Thoracic aorta (tissue), 2 donors: ENCODE results near the gene OXT. TPM values are rescaled to one million over a fixed set of nuclear protein-coding genes. Genes with fewer than 3 reads are reported as not detected.

Experiments
- ATAC-seq: fragments of 150-250 bp; one replicate; pipeline ENCODE4 v1.8.0; 2017; ENCODE audit warnings: low read depth; ENCODE audit not compliant: insufficient number of reproducible peaks, low FRiP score
- DNase-seq: peaks from one replicate; pipeline ENCODE4 v3.0.0-alpha.2; 2020; ENCODE audit warnings: low spot score
- H3K27ac ChIP-seq, 2 donors: fragments of 200-600 bp; sonication (generic); 1 replicate in 1 of 2; 2 replicates in 1 of 2; pipeline ENCODE4 v1.5.1; 2016; ENCODE audit warnings: mild to moderate bottlenecking in 2 of 2, moderate library complexity in 2 of 2
- H3K27me3 ChIP-seq: fragments of 200-600 bp; sonication (generic); replicated peaks from 2 replicates; pipeline ENCODE4 v1.6.0; 2016; ENCODE audit warnings: mild to moderate bottlenecking; ENCODE audit not compliant: insufficient read depth
- H3K36me3 ChIP-seq: fragments of 200-600 bp; sonication (generic); one replicate; pipeline ENCODE4 v1.5.1; 2016
- H3K4me1 ChIP-seq, 2 donors: fragments of 200-600 bp; sonication (generic); 1 replicate in 1 of 2; 2 replicates in 1 of 2; pipeline versions ENCODE4 v1.5.1 to v1.6.0; 2016; ENCODE audit warnings: low read depth in 2 of 2, mild to moderate bottlenecking in 1 of 2; ENCODE audit not compliant: control insufficient read depth in 1 of 2
- H3K4me3 ChIP-seq: fragments of 200-600 bp; sonication (generic); 2 replicates; pipeline ENCODE4 v1.5.1; 2016; ENCODE audit warnings: mild to moderate bottlenecking
- H3K9me3 ChIP-seq: fragments of 200-600 bp; sonication (generic); 2 replicates; pipeline ENCODE4 v1.5.1; 2016
- total RNA-seq, 2 donors: library from RNA; depleted of rRNA; stranded (reverse); fragments of >200 nt; gene quantifications; one replicate each; pipeline versions ENCODE4 v1.1.0 to v1.2.3, GENCODE V29; 2016
- TF ChIP-seq, protein P1 (sequence below): fragments of 200-600 bp; sonication (generic); IDR thresholded peaks from one replicate; pipeline ENCODE4 v1.5.1; 2019; ENCODE audit warnings: antibody characterized with exemption

Gene OXT
- total RNA-seq, 2 donors from 2014 or later: not detected

DNA sequence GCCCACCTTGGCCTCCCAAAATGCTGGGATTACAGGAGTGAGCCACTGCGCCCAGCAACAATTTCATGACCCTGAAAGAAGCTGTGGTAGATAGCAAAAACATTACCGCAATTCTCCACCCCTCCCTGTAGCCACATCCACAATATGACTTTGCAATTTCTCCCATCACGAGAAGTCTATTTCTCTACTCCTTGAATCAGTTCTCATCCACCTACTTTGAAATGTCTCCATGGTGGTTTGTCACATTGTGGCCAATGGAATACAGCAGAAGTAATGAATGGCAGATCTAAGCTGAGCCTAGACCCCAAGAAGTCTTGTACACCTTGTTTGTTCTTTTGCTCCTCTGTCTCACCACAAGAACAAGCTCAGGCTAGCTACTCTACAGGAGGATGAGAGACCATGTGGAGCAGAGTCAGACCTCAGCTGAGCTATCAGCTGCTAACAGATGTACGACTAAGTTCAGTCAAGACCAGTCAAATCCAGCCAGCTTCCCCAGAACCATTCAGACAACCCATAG lies 6.3 kb downstream of the OXT start:
- Histone ChIP-seq H3K36me3 (no peaks in the 10 kb centered on the region), H3K9me3 (no peaks in the 10 kb centered on the region), H3K4me3 (no peak overlapping the region), H3K27ac (no peak overlapping the region), H3K4me1 (peaks cover 3 to 18% of the 10 kb centered on the region in 2 donors), H3K27me3 (peaks cover 4% of the 10 kb centered on the region)
- no peak for ATAC-seq
- TF ChIP-seq, protein P1, sequence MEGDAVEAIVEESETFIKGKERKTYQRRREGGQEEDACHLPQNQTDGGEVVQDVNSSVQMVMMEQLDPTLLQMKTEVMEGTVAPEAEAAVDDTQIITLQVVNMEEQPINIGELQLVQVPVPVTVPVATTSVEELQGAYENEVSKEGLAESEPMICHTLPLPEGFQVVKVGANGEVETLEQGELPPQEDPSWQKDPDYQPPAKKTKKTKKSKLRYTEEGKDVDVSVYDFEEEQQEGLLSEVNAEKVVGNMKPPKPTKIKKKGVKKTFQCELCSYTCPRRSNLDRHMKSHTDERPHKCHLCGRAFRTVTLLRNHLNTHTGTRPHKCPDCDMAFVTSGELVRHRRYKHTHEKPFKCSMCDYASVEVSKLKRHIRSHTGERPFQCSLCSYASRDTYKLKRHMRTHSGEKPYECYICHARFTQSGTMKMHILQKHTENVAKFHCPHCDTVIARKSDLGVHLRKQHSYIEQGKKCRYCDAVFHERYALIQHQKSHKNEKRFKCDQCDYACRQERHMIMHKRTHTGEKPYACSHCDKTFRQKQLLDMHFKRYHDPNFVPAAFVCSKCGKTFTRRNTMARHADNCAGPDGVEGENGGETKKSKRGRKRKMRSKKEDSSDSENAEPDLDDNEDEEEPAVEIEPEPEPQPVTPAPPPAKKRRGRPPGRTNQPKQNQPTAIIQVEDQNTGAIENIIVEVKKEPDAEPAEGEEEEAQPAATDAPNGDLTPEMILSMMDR: no peak
- no peak for DNase-seq

DNA sequence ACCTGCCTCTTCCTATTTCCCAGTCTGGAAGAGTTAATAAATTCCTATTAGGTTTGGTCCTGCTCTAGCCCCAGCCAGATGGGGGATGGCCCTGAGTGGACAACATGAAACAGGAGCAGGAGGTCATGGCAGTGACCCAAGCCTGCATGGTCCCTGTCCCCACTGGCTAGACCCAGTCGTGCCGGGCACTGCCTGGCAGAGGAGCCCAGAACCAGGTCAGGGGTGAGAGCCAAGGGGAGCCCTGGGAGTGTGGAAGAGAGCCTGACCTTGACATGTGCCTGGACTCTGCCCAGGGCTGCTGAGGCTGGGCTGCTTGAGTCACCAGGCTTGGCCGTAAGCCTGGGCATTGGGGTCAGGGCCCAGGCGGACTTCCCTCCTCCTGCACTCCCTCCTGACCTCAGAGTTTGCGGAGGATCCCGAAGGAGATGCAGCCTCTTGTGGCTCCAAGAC lies 9.5 kb downstream of the OXT start:
- no peak for DNase-seq

DNA sequence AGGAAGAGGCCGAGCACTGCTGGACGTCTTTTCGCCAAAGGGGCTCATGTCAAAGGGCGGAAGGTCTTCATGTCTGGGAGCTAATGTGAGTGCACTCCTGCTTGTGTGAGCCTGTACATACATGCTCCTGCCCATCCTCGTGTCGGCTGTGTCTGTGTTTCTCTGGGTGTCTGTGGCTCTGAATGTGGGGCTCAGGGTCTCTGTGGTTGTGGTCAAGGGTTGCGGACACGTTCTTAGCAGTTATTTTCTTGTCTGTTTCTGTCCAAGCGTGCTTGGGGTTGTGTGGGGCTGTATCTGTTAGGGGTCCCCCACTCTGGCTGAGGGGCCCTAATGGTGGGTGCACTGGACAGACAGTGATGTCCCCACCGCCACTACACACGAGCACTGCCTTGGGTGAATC lies 10.2 kb downstream of the OXT start:
- H3K9me3 ChIP-seq: no peaks in the 10 kb centered on the region
- H3K27me3 ChIP-seq: peaks cover 12% of the 10 kb centered on the region
- TF ChIP-seq, protein P1: no peak
- no peak overlapping the region for H3K4me3 ChIP-seq
- no peaks in the 10 kb centered on the region for H3K36me3 ChIP-seq
- DNase-seq: no peak
- H3K27ac ChIP-seq: no peak overlapping the region
- peaks cover 3 to 27% of the 10 kb centered on the region in 2 donors for H3K4me1 ChIP-seq
- ATAC-seq: no peak

More for the DNA sequence above, 9.5 kb downstream of the OXT start:
- Histone ChIP-seq H3K4me1 (peaks cover 3 to 27% of the 10 kb centered on the region in 2 donors), H3K36me3 (no peaks in the 10 kb centered on the region), H3K27me3 (peaks cover 12% of the 10 kb centered on the region), H3K4me3 (no peak overlapping the region), H3K27ac (no peak overlapping the region), H3K9me3 (no peaks in the 10 kb centered on the region)
- no peak for ATAC-seq
- TF ChIP-seq, protein P1: no peak

DNA sequence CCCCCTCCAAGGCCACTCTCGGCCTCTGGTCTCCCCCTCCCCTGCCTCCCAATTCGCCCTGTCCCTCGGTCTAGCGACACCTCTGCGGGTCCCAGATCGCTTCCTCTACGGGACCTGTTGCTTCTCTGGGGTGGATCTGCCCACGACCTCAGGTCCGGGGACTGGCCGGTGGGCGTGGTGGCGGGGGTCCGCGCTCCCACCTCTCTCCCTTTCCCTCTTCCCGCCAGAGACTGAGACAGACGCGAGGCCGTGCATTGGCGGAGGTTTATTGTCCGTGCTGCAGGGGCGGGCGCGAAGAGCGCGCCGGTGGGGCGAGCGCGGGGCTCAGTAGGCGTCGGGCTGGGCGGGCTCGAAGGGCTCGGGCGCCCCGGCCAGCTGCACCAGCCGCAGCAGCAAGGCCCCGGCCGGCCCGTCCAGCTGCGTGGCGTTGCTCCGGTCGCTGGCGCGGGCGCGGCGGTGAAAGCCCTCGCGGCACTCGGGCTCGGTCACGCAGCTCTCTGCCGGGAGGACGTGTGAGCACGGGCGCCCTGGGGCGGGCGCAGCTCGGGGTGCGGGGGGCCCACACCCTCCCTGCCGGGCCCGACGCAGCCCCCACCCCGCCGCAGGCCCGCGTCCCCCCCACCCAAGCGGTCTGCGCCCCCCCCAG lies 11.0 kb downstream of the OXT start:
- Histone ChIP-seq H3K27me3 (peaks cover 12% of the 10 kb centered on the region), H3K9me3 (no peaks in the 10 kb centered on the region), H3K27ac (no peak overlapping the region), H3K4me1 (peaks cover 3 to 27% of the 10 kb centered on the region in 2 donors), H3K36me3 (no peaks in the 10 kb centered on the region), H3K4me3 (peak overlapping the region; percentile 62)
- ATAC-seq (no peak), DNase-seq (no peak)
- TF ChIP-seq, protein P1: no peak

DNA sequence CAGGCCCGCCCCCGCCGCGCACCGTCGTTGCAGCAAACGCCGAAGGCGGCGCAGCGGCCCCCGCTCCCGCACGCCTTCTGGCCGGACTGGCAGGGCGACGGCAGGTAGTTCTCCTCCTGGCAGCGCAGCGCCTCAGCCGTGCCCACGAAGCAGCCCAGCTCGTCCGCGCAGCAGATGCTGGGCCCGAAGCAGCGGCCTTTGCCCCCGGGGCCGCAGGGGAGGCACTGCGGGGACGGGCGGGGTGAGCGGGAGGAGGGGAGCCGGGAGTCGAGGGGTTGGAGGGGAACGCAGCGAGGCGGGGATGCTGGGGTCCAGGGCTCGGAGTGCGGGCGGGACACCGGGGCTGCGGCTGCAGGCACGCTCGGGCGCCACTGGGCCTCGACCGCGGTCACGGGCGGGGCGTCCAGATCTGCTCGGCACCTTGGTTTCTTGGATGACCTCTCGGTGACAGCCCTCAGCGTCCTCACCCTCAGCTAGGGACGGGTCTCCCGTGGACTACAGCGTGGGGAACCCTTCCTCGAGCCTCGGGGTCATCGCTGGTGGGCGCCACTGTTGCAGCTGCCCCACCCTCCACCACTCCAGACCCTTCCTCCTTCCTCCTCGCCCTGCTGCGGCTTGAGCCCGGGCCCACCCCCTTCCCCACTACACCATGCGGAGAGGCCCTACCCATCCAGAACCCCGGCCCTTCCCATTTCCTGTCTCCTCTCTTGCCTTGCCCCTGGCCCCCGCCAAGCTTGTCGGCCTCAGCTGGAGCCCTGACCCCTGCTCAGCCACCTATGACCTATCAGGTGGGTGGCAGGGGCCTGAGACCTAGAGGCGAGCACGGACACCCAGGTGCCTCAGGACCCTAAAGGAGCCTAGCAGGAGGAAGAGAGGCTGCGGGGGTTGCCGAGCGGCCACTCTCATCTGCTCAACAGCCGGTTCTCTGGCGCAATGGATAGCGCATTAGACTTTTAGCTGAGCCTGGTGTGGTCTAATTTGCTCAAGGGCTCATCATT lies 11.8 kb downstream of the OXT start:
- DNase-seq (no peak), ATAC-seq (no peak)
- peaks cover 12% of the 10 kb centered on the region for H3K27me3 ChIP-seq
- TF ChIP-seq, protein P1: no peak
- H3K4me1 ChIP-seq: peaks cover 3 to 27% of the 10 kb centered on the region in 2 donors
- no peak overlapping the region for H3K27ac ChIP-seq
- H3K9me3 ChIP-seq: no peaks in the 10 kb centered on the region
- peak overlapping the region; percentile 62 for H3K4me3 ChIP-seq
- H3K36me3 ChIP-seq: no peaks in the 10 kb centered on the region
